C4-2B (cell line): ENCODE results near the gene MAP3K5.

Source experiments
- H3K27ac ChIP-seq: fragments of 450-650 bp; 2 replicates; pipeline ENCODE4 v1.5.1; 2017
- ZFX ChIP-seq: fragments of 450-650 bp; IDR thresholded peaks from 2 replicates; pipeline ENCODE4 v1.6.1; 2017
- TF ChIP-seq, protein P1 (sequence below): fragments of 450-650 bp; conservative IDR thresholded peaks from 2 replicates; pipeline ENCODE4 v1.5.1; 2017; ENCODE audit warnings: mild to moderate bottlenecking

Gene MAP3K5

GRCh38 chr6:136549300-136550044 lies 242.8 kb downstream of the MAP3K5 start:
- H3K27ac ChIP-seq = peak overlapping the region; percentile 92

GRCh38 chr6:136548582-136549299 lies 243.5 kb downstream of the MAP3K5 start:
- peak overlapping the region; percentile 92; the same call in 1 of the 2 replicates for H3K27ac ChIP-seq

More at GRCh38 chr6:136549300-136550044, 242.8 kb downstream of the MAP3K5 start:
- TF ChIP-seq, protein P1, sequence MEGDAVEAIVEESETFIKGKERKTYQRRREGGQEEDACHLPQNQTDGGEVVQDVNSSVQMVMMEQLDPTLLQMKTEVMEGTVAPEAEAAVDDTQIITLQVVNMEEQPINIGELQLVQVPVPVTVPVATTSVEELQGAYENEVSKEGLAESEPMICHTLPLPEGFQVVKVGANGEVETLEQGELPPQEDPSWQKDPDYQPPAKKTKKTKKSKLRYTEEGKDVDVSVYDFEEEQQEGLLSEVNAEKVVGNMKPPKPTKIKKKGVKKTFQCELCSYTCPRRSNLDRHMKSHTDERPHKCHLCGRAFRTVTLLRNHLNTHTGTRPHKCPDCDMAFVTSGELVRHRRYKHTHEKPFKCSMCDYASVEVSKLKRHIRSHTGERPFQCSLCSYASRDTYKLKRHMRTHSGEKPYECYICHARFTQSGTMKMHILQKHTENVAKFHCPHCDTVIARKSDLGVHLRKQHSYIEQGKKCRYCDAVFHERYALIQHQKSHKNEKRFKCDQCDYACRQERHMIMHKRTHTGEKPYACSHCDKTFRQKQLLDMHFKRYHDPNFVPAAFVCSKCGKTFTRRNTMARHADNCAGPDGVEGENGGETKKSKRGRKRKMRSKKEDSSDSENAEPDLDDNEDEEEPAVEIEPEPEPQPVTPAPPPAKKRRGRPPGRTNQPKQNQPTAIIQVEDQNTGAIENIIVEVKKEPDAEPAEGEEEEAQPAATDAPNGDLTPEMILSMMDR = no peak
- no peak for TF ChIP-seq ZFX

DNA sequence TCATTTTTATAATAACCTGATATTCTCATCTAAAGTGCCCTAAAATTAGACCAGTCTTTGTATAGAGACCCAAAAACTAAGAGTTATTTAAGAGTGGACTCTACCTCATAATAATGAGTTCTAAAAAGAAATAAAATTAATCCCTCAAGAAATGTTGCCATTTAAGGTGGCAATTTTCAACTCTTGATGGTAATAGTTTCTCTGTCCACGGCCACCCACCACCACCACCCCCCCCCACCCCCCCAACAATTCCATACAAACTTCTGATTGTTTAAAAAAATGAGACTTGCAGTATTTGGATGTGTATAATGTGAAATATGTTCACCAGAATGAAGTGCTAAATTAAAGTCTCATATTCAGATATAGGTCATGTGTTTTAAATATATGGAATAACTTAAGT lies 244.4 kb downstream of the MAP3K5 start:
- TF ChIP-seq ZFX = no peak
- TF ChIP-seq, protein P1 = no peak
- H3K27ac ChIP-seq = no peak overlapping the region

More at GRCh38 chr6:136548582-136549299, 243.5 kb downstream of the MAP3K5 start:
- TF ChIP-seq ZFX = no peak
- TF ChIP-seq, protein P1 = no peak

DNA sequence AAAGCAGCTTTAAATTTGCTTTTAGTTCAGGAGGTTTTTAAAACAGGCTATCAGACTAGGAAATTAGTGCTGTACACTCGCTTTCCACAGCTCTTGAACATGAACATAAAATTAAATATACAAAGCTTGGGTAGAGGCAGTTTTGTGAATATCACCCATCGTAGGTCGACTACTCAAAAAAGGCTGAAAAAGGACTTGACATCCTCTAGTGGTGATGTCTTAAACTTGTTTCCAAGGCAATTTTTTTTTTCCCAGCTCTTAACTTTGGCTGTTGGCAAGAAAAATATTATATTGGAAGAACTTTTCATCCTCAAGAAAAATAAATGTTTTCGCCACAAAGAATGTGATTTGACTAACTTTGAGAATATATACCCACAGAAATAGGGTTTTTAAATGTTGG lies 244.9 kb downstream of the MAP3K5 start:
- H3K27ac ChIP-seq = no peak overlapping the region
- no peak for TF ChIP-seq ZFX
- TF ChIP-seq, protein P1 = peak; percentile 78

DNA sequence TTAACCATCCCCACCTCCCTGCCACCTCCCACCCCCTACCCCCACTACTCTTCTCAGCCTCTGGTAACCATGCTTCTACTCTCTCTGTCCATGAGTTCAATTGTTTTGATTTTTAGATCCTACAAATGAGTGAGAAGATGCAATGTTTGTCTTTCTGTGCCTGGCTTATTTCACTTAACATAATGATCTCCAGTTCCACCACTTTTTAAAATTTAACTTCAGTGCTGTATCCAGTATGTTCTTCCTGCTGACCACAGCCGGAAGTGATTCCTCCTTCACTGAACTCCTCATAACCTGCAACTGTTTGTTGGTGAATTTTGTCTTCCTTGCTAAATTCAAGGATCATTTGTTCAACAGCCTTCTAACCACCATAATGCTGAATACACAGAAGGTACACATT lies 245.9 kb downstream of the MAP3K5 start:
- TF ChIP-seq, protein P1 = no peak
- no peak for TF ChIP-seq ZFX
- H3K27ac ChIP-seq = no peak overlapping the region

DNA sequence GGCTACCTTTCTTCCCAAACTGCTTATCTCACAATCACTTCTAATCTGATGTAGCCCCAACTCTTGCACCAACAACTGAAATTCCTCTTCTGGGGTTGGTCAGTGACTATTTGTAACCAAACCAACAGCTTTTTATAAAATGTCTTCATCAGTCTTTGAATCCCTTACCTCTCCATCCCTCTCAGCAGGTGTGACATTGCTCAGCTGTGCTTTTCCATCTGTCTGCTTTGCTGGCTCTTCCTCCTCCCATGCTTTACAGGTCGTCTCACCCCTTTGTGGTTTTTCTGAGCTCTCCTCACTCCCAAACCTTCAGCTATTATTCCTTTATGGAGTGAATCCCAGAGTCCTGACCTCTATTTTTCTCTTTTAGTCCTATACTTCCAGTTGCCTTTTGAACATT lies 248.0 kb downstream of the MAP3K5 start:
- TF ChIP-seq, protein P1 = no peak
- no peak overlapping the region for H3K27ac ChIP-seq

- H3K27ac ChIP-seq = no peak overlapping the region
- TF ChIP-seq, protein P1 = no peak
- no peak for TF ChIP-seq ZFX
Measured at GRCh38 chr6:136541395-136541794, 250.9 kb downstream of the MAP3K5 start.
